Stimulated activated CD8-positive, alpha-beta memory T cell treated with anti-CD3 and anti-CD28 coated beads, Interleukin-15, amount 100 ng/mL, for 48 hours (primary cell): ENCODE data around the gene HS6ST1.

Experiments
- DNase-seq, 2 donors: peaks; one replicate each; pipeline ENCODE4 v3.0.0-alpha.2; 2020; ENCODE audit warnings: low read depth in 2 of 2

Gene HS6ST1

GRCh38 chr2:128348701-128349100, 30.0 kb upstream of the HS6ST1 start:
- no peak for DNase-seq

DNA sequence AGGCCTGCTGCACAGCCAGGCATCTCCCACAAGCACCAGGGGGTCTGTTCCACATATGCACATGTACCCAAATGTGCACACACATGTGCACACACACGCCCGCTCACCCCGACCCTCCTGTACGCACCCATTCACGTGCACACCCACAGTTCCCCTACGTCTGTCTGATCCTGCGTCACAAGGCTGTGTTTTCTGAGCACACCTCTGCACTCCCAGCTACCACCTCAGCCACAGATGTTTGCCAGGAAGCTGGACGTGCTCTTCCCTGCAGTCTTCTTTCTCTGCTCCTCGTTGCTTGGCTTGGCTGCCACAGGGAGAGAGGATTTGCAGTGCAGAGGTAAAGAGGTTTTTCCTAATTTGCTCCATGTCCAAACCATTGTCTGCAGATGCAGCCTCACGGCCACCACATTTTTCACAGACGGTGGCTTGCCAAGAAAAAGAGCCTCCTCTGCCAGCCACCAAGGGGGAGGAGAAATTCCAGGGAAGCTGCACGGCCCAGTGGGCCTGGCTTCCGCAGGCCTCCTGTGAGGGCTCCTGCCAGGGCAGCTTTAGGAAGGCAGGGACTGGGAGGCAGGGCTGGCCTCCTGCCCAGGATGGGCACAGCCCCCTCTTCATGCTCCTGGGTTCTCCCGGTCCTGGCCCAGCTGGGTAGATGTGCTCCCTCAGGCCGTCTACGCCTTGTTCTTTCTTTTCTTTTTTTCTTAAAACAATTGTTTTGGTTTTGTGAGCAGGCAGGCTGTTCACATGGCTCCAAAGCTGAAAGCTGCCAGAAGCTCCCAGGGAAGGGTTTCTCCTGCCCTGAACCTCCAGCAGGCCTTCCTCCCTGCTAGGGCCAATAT, 29.3 kb upstream of the HS6ST1 start:
- DNase-seq = no peak

DNA sequence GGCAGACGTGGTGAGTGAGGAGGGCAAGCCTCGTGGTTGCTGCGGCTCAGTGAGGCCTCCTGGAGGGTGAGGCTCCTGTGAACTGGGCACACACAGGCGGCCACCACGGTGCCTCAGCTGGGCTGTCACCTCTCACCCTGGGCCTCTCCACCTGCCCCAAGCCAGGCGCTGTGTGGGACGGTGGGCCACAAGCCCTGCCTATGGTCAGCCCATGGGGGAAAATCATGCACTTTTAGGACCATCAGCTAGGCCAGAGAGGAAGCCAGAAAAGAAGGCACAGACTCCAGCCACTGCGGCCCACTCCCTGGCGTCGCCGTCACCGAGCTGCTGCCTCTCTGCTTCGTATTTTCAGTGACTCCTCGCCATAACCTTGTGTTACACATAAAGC, 28.5 kb upstream of the HS6ST1 start:
- DNase-seq = no peak

DNA sequence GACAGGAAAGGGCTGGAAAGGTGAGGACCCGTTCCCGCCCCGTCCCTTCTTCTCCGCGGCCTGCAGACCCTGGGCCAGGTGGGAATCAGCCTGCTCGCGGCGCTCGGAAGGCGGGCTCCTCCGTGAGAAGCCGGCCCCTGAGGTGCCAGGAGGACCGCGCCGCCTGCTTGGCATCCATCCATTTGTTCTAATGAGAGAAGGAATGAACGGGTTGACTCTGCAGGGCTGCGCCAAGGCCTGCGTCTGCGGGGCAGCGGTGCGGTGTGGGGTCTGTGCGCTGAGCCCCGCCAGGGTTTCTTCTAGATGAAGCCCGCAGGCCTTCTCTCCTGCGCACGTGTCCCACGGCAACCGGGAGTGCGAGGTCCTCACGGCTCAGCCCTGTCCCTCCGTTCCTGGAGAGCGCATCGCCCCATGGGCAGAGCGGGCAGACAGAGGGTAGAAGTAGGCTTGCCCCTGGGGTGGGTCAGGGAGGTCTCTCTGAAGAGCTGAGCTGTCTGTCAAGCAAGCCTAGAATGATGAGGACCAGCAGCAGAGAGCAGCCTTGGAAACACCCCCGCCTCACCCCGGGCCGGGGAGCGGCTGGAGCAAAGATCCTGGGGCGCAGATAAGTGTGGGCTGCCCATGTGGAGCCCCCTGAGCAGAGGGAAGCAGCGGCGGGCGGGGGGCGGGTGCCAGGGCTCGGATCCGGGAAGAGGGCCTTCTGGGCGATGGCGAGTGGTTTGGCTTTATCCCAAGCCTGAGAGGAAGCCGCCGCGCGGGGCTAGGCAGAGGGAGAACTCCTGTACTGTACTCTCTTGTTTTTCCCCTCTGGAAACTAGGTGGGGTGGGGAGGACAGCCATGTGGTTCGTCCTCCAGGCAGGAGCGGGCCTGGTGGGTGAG, 27.9 kb upstream of the HS6ST1 start:
- DNase-seq = no peak

GRCh38 chr2:128345436-128346165, 26.9 kb upstream of the HS6ST1 start:
- no peak for DNase-seq

DNA sequence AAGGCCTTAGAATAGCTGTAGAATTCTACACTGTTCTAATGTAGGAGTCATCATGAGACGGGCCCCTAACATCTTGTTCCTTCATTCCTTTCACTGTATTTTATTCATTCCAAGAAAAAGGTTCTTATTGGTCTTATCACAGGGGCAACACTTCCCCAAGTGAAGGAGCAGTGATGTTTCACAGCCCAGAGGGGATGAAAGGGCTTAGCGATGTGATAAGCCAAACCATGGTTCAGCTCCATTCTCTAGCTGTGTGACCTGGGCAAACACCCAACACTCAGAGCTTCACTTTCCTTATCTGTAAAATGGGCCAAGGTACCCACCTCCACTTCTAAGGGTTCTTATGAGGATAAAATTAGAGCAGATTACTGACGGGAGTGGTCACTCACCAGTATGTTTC, 25.4 kb upstream of the HS6ST1 start:
- DNase-seq = no peak

- DNase-seq = no peak
Measured at GRCh38 chr2:128343459-128343858, 24.8 kb upstream of the HS6ST1 start.

- no peak for DNase-seq
Measured at GRCh38 chr2:128342550-128342949, 23.9 kb upstream of the HS6ST1 start.

DNA sequence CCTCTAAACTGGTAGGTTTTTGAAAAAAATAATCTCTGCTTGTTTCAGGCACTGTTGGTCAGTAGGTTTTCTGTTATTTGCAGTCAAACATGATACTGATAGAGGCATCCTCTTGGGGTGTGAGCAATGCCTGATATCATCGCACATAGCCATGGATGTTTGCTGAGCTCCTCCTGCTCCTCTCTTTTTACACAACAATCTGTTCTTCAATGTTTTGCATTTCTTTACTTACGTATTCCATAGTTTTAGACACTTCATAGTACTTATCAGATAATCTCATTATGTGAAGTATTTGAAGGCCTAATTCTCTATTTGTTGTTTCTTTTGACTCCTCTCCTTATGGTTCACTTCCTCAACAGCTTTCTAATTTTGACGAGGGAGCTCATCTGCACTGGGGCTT, 23.0 kb upstream of the HS6ST1 start:
- DNase-seq = no peak

GRCh38 chr2:128332091-128332634, 13.5 kb upstream of the HS6ST1 start:
- no peak for DNase-seq

- no peak for DNase-seq
Measured at GRCh38 chr2:128330583-128330982, 11.9 kb upstream of the HS6ST1 start.

- no peak for DNase-seq
Measured at GRCh38 chr2:128329607-128330006, 10.9 kb upstream of the HS6ST1 start.

- no peak for DNase-seq
Measured at GRCh38 chr2:128327180-128327964, 8.7 kb upstream of the HS6ST1 start.

- DNase-seq = no peak
Measured at GRCh38 chr2:128326346-128326745, 7.7 kb upstream of the HS6ST1 start.

DNA sequence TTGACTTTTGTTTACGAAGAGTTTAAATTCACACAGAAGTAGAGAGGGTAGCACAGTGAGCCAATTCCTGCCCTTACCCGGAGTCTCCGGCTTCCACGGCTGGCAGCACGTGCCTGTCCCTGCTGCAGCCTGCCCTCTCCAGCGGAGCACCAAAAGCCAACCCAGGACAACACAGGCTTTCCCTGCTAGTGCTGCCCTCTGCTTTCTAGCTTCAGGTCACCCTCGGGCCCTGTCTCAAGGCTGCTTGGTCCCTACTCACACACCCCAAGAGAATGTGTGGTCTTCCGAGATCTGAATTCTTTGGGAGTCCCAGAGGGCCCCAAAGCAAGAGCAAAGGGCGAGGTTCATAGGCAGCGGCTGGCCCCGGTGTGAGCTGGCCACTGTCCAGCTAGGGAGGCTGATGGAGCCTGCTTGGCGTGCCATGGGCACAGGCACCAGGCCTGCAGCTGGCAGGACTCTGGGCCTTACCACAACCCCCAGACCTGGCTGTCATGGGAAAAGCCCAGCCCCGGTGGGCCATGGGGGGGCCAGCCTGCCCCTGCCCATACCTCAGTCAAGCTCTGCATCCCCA, 7.0 kb upstream of the HS6ST1 start:
- DNase-seq = no peak

DNA sequence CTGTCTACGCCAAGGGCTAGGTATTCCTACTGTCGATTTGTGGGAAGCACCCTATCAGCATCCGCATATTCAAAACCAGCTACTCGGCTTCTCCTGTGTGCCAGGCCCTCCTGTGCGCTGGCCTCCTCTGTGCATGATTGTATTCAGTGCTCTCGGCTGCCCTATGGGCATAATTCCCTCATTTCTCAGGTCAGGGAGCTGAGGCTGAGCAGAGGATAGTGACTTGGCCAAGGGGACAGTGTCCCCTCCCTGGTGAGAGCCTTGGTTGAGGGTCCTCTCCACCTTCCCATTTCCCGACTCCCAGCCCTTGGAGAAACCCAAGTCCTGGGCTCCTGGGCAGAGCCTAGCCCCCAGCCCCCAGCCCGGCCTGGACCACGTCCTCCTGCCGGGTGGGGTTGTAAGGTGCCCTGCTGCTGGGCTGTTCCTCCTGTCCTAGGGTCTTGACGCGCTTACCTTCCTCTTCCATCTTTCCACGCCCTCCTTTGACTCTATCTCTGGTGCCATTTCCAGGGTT, 6.3 kb upstream of the HS6ST1 start:
- DNase-seq = no peak

DNA sequence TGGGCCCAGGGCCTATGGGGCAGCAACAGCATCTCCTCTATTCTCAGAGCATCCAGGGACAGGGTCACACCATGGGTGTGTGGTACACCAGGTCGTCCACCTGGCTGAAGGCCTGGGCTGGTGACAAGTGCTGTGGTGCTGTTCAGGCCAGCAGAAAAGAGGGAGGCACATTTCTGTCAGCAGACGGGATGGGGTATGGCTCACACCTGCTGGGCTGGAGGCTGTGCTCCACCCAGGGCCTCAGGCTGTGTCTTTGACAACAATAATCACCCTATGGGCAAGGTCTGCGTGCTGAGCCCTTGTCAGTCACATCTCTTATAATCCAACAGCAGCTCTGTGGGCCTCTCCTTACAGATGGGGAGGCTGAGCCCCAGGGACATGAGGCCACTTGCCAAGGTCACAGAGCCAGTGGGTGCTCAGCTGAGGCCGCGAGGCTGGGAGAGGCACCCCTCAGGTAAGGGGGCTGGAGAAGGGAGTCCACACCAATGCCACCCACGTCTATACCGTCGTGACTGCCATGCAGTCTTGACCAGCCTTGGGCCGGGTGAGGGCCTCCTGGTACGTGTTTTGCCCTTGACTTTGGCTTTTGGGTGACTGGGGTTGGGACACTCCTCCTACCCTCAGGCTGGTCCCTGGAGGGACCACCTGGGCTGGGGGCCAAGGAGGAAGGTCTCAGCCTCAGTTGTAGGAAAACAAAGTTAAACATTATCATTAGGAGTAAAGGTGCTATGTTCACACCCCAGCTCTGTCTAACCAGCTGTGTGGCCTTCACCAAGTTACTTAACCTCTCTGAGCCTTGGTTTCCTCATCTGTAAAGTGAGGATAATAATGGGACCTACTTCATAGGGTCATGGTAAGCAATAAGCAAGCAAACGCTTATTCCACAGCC, 5.6 kb upstream of the HS6ST1 start:
- no peak for DNase-seq

DNA sequence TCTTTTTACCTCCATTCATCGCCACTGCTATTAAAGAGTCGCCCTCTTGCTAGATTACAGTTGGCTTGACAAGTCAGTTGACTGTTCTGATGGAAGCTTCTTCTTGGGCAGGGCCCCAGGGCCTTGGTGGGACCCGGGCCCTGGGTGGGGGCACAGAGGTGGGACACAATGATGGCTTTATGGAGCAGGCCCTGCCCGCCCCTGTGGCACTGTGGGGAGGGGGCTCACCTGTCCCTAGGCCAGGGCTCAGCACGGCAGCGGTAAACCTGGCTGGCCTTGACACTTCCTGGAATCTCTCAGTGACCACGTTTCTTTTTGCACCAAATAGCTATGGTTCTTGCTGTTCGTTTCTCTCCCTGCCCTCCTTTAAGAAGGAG, 4.9 kb upstream of the HS6ST1 start:
- no peak for DNase-seq

DNA sequence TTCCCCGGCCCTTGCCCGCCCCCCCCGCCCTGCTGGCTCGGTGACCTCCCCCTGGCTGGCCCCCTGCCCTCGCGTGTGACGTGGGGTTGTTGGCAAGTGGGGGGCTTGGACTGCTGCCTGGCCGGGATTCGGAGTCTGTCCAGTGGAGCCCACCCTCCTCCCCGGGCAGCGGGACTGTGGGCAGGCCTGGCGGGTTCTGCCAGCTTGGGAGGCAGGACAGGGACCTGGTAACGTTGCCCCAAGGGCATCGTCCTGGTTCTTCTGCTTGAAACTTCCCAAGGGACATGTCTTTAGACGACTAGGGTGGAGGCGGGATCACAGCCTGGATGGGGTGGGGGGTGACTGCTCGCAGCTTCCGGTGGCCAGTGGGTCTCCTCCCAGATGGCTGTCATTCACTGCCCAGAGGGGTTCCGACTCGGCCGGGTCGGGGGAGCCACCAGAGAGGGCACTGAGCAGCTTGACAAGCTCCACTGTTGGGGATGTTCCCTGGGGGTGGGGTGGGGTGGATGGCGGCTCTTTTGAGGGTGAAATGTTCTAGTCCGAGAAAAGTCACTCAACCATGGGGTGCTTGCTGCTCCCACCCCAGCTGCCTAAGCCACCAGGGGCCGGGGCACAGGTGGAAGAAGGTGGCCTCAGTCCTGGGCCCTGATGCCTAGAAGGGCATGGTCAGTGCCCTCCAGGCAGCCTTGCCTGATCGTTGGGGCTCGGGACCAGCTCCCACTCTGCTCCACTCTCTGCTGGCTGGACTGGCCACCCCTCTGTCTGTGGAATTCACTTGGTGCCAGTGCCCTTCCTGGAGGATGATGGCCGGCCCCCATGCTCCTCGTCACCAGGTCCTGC, 4.3 kb upstream of the HS6ST1 start:
- DNase-seq = no peak
